Measurements from ENCODE around the gene EMC9. TPM values are rescaled to one million over a fixed set of nuclear protein-coding genes. Genes with fewer than 3 reads are reported as not detected.

Gene EMC9
- total RNA-seq, 1 donor, result 9.9 TPM

- no peak for TF ChIP-seq CTCF (IDR thresholded peaks at IDR 0.05; ENCODE audit: insufficient read depth, low read depth, low read length)
- H3K4me3 ChIP-seq (ENCODE audit: low read depth, low read length), result no peak overlapping the region
- DNase-seq (ENCODE audit: low read depth), result no peak
Measured at GRCh38 chr14:24157331-24157730, 15.9 kb upstream of the EMC9 start.

GRCh38 chr14:24156840-24157239 is 15.4 kb upstream of the EMC9 start:
- no peak for DNase-seq (ENCODE audit: low read depth)
- no peak for TF ChIP-seq CTCF (IDR thresholded peaks at IDR 0.05; ENCODE audit: insufficient read depth, low read depth, low read length)
- H3K4me3 ChIP-seq (ENCODE audit: low read depth, low read length), result no peak overlapping the region

- H3K4me3 ChIP-seq (ENCODE audit: low read depth, low read length), result no peak overlapping the region
- DNase-seq (ENCODE audit: low read depth), result no peak
- TF ChIP-seq CTCF (IDR thresholded peaks at IDR 0.05; ENCODE audit: insufficient read depth, low read depth, low read length), result no peak
Measured at GRCh38 chr14:24155100-24155499, 13.7 kb upstream of the EMC9 start.

- H3K4me3 ChIP-seq (ENCODE audit: low read depth, low read length), result no peak overlapping the region
- no peak for TF ChIP-seq CTCF (IDR thresholded peaks at IDR 0.05; ENCODE audit: insufficient read depth, low read depth, low read length)
- DNase-seq (ENCODE audit: low read depth), result no peak
Measured at GRCh38 chr14:24151404-24152080, 10.2 kb upstream of the EMC9 start.

GRCh38 chr14:24150993-24151392 is 9.6 kb upstream of the EMC9 start:
- H3K4me3 ChIP-seq (ENCODE audit: low read depth, low read length), result no peak overlapping the region
- no peak for TF ChIP-seq CTCF (IDR thresholded peaks at IDR 0.05; ENCODE audit: insufficient read depth, low read depth, low read length)
- no peak for DNase-seq (ENCODE audit: low read depth)

- no peak for TF ChIP-seq CTCF (IDR thresholded peaks at IDR 0.05; ENCODE audit: insufficient read depth, low read depth, low read length)
- DNase-seq (ENCODE audit: low read depth), result no peak
- no peak overlapping the region for H3K4me3 ChIP-seq (ENCODE audit: low read depth, low read length)
Measured at GRCh38 chr14:24150567-24150966, 9.2 kb upstream of the EMC9 start.

- no peak for DNase-seq (ENCODE audit: low read depth)
- TF ChIP-seq CTCF (IDR thresholded peaks at IDR 0.05; ENCODE audit: insufficient read depth, low read depth, low read length), result no peak
- no peak overlapping the region for H3K4me3 ChIP-seq (ENCODE audit: low read depth, low read length)
Measured at GRCh38 chr14:24150061-24150460, 8.7 kb upstream of the EMC9 start.
